Liver (tissue), 9 donors: ENCODE measurements around the gene SLC25A19. TPM values are rescaled to one million over a fixed set of nuclear protein-coding genes. Genes with fewer than 3 reads are reported as not detected.

Source experiments
- DNase-seq: peaks from one replicate; pipeline ENCODE4 v3.0.0-alpha.2; 2017; ENCODE audit warnings: low spot score
- H3K27ac ChIP-seq, 2 donors: one replicate each; pipeline ENCODE4 v1.7.0; 2013; ENCODE audit warnings: inconsistent platforms in 2 of 2, low read length in 2 of 2, control low read depth in 1 of 2, low read depth in 1 of 2, mild to moderate bottlenecking in 1 of 2
- H3K27me3 ChIP-seq, 4 donors: one replicate each; pipeline versions ENCODE4 v1.6.1 to v1.7.0; 2013; ENCODE audit warnings: low read length in 3 of 4, inconsistent platforms in 1 of 4, mild to moderate bottlenecking in 1 of 4, moderate library complexity in 1 of 4; ENCODE audit not compliant: control insufficient read depth in 4 of 4, insufficient read depth in 4 of 4
- H3K36me3 ChIP-seq, 4 donors: one replicate each; pipeline versions ENCODE4 v1.6.1 to v1.7.0; 2013; ENCODE audit warnings: low read length in 3 of 4, mild to moderate bottlenecking in 3 of 4, low read depth in 1 of 4, moderate library complexity in 1 of 4; ENCODE audit not compliant: control insufficient read depth in 4 of 4, insufficient read depth in 3 of 4
- H3K4me1 ChIP-seq, 4 donors: one replicate each; pipeline versions ENCODE4 v1.6.1 to v1.7.0; 2013; ENCODE audit warnings: low read length in 3 of 4, mild to moderate bottlenecking in 3 of 4, moderate library complexity in 1 of 4; ENCODE audit not compliant: control insufficient read depth in 4 of 4, insufficient read depth in 4 of 4
- H3K4me3 ChIP-seq, 3 donors: one replicate each; pipeline versions ENCODE4 v1.6.1 to v1.7.0; 2013; ENCODE audit warnings: low read length in 3 of 3, control low read depth in 1 of 3, low read depth in 1 of 3, mild to moderate bottlenecking in 1 of 3
- H3K9ac ChIP-seq, 2 donors: one replicate each; pipeline ENCODE4 v1.7.0; 2013; ENCODE audit warnings: low read length in 2 of 2, mild to moderate bottlenecking in 2 of 2, moderate library complexity in 2 of 2, control low read depth in 1 of 2, low read depth in 1 of 2
- H3K9me3 ChIP-seq, 4 donors: one replicate each; pipeline versions ENCODE4 v1.6.1 to v1.7.0; 2013; ENCODE audit warnings: low read length in 3 of 4; ENCODE audit not compliant: control insufficient read depth in 4 of 4
- EGR1 ChIP-seq, 2 donors: IDR thresholded peaks; 2 replicates each; pipeline ENCODE4 v1.6.1; 2016 to 2018; ENCODE audit warnings: antibody characterized with exemption in 2 of 2, low read depth in 2 of 2
- FOXA1 ChIP-seq: IDR thresholded peaks from 2 replicates; pipeline ENCODE4 v1.6.1; 2016; ENCODE audit warnings: antibody characterized with exemption
- GABPA ChIP-seq, 2 donors: IDR thresholded peaks in 1 of 2; conservative IDR thresholded peaks in 1 of 2; 2 replicates each; pipeline ENCODE4 v1.6.1; 2016; ENCODE audit warnings: antibody characterized with exemption in 2 of 2, mild to moderate bottlenecking in 1 of 2, moderate library complexity in 1 of 2
- JUND ChIP-seq, 2 donors: IDR thresholded peaks; 2 replicates each; pipeline ENCODE4 v1.6.1; 2016; ENCODE audit warnings: antibody characterized with exemption in 2 of 2
- NR2F2 ChIP-seq: IDR thresholded peaks from 2 replicates; pipeline ENCODE4 v1.6.1; 2016; ENCODE audit warnings: antibody characterized with exemption
- RAD21 ChIP-seq, 2 donors: IDR thresholded peaks; 2 replicates each; pipeline ENCODE4 v1.6.1; 2016; ENCODE audit warnings: antibody characterized with exemption in 2 of 2, mild to moderate bottlenecking in 2 of 2
- SP1 ChIP-seq: IDR thresholded peaks from 2 replicates; pipeline ENCODE4 v1.6.1; 2018; ENCODE audit warnings: antibody characterized with exemption, mild to moderate bottlenecking
- TAF1 ChIP-seq: conservative IDR thresholded peaks from 2 replicates; pipeline ENCODE4 v1.6.1; 2016; ENCODE audit warnings: antibody characterized with exemption, mild to moderate bottlenecking
- WGBS: extraction: QIAGEN DNeasy Blood & Tissue Kit; methylation state at CpG from one replicate; pipeline ENCODE4 v1.1.7; 2013; 5-methylcytosine and 5-hydroxymethylcytosine counted together
- polyA plus RNA-seq, 2 donors: library from polyadenylated mRNA; stranded (reverse) in 1 of 2; unstranded in 1 of 2; fragments of 200-250 nt in 1 of 2; fragments of >200 nt in 1 of 2; fragmentation: Nextera tagmentation in 1 of 2; extraction: Ambion mirVana in 1 of 2; gene quantifications; one replicate each; pipeline versions ENCODE4 v1.2.1 to v1.2.3, GENCODE V29; 2013 to 2015
- total RNA-seq, 2 donors: library from RNA; depleted of rRNA; stranded (reverse); fragments of >200 nt; gene quantifications; one replicate each; pipeline ENCODE4 v1.2.3, GENCODE V29; 2014
- TF ChIP-seq, protein P1 (sequence below): fragments of 150-350 bp; IDR thresholded peaks from 2 replicates; pipeline ENCODE4 v1.5.1; 2017; ENCODE audit warnings: improper control_type of control experiment, low read depth, low read length; ENCODE audit not compliant: missing input control
- TF ChIP-seq, protein P2 (sequence below): IDR thresholded peaks from 2 replicates; pipeline ENCODE4 v1.6.1; 2016; ENCODE audit warnings: antibody characterized with exemption
- TF ChIP-seq, protein P3 (sequence below): IDR thresholded peaks from 2 replicates; pipeline ENCODE4 v1.6.1; 2016; ENCODE audit warnings: antibody characterized with exemption
- TF ChIP-seq, protein P4 (sequence below): IDR thresholded peaks from 2 replicates; pipeline ENCODE4 v1.6.1; 2016; ENCODE audit warnings: antibody characterized with exemption, mild to moderate bottlenecking
- donor health status: healthy.
- donor health status: healthy.
- donor health status: healthy.
- donor health status: healthy.
- donor health status: healthy.

SLC25A19 gene
- total and polyA plus RNA-seq, 4 donors: 4.7 to 9.5 (median 6.6) TPM

DNA sequence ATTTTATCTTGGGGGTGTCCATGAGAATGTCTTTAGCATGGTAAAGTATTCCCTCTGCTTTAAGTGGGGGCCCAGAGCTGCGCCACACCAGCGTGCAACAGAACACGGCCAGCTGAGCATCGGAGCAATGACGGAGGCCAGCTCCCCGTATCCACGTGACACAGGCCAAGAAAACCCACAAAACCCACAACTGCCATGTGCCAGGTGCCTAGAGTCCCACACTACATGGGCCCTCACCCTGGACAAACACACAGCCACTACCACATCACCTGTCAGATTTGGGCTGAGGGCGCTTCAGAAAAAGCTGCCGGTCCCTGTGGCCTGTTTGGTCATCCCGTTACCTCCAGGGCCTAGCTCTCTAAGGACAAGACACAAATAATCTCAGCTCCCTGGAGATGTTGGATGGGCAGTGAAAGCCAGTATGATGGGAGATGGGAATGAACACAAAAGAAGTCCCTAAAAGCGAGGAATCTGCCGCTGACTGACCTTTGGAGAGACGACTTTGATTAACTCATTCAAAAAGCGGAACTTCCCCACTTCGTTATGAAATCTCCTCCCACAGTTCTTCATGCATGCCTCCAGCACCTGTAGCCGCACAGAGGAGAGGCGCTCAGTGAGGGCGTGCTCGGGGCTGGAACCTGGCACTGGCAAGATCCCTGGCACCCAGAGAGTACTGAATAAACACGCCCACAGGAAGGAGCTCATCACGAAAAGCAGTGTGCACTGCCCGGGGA is 44.9 kb downstream of the SLC25A19 start:
- WGBS: 80% methylated on average over 22 of the region's 22 CpGs
- Histone ChIP-seq H3K27ac (no peak overlapping the region), H3K4me1 (no peaks in the 10 kb centered on the region), H3K9ac (no peak overlapping the region), H3K4me3 (no peak overlapping the region), H3K27me3 (no peaks in the 10 kb centered on the region), H3K9me3 (no peaks in the 10 kb centered on the region), H3K36me3 (peaks cover 12 to 65% (median 36%) of the 10 kb centered on the region in 4 donors)
- no peak for DNase-seq
- no peak for TF ChIP-seq RAD21 (IDR thresholded peaks at IDR 0.05)
- TF ChIP-seq NR2F2: no peak
- TF ChIP-seq EGR1 (IDR thresholded peaks at IDR 0.05; ENCODE audit: low read depth in 2 of 2): no peak
- TF ChIP-seq, protein P1, sequence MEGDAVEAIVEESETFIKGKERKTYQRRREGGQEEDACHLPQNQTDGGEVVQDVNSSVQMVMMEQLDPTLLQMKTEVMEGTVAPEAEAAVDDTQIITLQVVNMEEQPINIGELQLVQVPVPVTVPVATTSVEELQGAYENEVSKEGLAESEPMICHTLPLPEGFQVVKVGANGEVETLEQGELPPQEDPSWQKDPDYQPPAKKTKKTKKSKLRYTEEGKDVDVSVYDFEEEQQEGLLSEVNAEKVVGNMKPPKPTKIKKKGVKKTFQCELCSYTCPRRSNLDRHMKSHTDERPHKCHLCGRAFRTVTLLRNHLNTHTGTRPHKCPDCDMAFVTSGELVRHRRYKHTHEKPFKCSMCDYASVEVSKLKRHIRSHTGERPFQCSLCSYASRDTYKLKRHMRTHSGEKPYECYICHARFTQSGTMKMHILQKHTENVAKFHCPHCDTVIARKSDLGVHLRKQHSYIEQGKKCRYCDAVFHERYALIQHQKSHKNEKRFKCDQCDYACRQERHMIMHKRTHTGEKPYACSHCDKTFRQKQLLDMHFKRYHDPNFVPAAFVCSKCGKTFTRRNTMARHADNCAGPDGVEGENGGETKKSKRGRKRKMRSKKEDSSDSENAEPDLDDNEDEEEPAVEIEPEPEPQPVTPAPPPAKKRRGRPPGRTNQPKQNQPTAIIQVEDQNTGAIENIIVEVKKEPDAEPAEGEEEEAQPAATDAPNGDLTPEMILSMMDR: no peak

DNA sequence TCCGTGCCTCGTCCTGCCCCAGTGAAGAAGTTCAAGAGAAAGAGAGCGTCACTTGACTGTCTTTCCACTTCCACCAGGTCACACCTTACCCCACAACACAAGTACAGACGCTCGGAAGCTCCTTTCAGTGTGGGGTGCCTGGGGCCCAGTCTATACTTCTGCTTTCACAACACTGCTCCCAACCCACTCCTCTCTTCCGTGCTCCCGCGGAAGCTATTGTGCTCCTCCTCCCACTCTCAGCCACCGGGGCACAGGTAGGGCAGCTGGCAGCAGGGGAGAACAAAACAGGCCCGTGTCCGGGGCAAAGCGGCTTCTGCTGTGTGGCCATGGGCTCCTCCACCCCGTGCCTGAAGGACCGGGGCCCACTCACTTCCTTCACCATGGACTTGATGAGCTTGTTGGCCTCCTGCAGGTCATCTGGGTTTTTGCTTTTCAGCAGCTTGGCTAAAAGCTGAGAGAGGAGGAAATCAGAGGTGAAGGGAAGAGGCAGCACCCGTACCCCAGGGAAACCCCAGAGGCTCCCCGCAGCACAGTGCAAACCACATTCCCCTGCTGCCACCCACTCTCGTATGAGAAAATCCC is 46.7 kb downstream of the SLC25A19 start:
- Histone ChIP-seq H3K36me3 (peaks cover 17 to 75% (median 37%) of the 10 kb centered on the region in 4 donors), H3K27ac (no peak overlapping the region), H3K9ac (no peak overlapping the region), H3K27me3 (no peaks in the 10 kb centered on the region), H3K9me3 (no peaks in the 10 kb centered on the region), H3K4me1 (peaks cover 0 to 7% (median 3%) of the 10 kb centered on the region in 4 donors), H3K4me3 (no peak overlapping the region)
- WGBS: 89% methylated on average over 17 of the region's 17 CpGs
- TF ChIP-seq TAF1 (no peak), GABPA (IDR thresholded peaks at IDR 0.05 in 1 of 2, conservative IDR thresholded peaks at IDR 0.05 in 1 of 2) (no peak), JUND (IDR thresholded peaks at IDR 0.05) (no peak), SP1 (no peak), RAD21 (IDR thresholded peaks at IDR 0.05) (no peak), FOXA1 (no peak)
- TF ChIP-seq, protein P2, sequence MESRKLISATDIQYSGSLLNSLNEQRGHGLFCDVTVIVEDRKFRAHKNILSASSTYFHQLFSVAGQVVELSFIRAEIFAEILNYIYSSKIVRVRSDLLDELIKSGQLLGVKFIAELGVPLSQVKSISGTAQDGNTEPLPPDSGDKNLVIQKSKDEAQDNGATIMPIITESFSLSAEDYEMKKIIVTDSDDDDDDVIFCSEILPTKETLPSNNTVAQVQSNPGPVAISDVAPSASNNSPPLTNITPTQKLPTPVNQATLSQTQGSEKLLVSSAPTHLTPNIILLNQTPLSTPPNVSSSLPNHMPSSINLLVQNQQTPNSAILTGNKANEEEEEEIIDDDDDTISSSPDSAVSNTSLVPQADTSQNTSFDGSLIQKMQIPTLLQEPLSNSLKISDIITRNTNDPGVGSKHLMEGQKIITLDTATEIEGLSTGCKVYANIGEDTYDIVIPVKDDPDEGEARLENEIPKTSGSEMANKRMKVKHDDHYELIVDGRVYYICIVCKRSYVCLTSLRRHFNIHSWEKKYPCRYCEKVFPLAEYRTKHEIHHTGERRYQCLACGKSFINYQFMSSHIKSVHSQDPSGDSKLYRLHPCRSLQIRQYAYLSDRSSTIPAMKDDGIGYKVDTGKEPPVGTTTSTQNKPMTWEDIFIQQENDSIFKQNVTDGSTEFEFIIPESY: no peak
- TF ChIP-seq, protein P3, sequence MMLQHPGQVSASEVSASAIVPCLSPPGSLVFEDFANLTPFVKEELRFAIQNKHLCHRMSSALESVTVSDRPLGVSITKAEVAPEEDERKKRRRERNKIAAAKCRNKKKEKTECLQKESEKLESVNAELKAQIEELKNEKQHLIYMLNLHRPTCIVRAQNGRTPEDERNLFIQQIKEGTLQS: no peak
- TF ChIP-seq, protein P4, sequence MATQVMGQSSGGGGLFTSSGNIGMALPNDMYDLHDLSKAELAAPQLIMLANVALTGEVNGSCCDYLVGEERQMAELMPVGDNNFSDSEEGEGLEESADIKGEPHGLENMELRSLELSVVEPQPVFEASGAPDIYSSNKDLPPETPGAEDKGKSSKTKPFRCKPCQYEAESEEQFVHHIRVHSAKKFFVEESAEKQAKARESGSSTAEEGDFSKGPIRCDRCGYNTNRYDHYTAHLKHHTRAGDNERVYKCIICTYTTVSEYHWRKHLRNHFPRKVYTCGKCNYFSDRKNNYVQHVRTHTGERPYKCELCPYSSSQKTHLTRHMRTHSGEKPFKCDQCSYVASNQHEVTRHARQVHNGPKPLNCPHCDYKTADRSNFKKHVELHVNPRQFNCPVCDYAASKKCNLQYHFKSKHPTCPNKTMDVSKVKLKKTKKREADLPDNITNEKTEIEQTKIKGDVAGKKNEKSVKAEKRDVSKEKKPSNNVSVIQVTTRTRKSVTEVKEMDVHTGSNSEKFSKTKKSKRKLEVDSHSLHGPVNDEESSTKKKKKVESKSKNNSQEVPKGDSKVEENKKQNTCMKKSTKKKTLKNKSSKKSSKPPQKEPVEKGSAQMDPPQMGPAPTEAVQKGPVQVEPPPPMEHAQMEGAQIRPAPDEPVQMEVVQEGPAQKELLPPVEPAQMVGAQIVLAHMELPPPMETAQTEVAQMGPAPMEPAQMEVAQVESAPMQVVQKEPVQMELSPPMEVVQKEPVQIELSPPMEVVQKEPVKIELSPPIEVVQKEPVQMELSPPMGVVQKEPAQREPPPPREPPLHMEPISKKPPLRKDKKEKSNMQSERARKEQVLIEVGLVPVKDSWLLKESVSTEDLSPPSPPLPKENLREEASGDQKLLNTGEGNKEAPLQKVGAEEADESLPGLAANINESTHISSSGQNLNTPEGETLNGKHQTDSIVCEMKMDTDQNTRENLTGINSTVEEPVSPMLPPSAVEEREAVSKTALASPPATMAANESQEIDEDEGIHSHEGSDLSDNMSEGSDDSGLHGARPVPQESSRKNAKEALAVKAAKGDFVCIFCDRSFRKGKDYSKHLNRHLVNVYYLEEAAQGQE: no peak
- DNase-seq: no peak
